ENCODE data around the gene ETF1.

- TF ChIP-seq ARID1B (IDR thresholded peaks at IDR 0.05) = no peak
- TF ChIP-seq EZH2 (IDR thresholded peaks at IDR 0.05; ENCODE audit: borderline replicate concordance, low read depth, low read length) = no peak
- no peak for TF ChIP-seq CBX8 (IDR thresholded peaks at IDR 0.05; ENCODE audit: borderline replicate concordance, extremely low read depth, low read depth, low read length, poor library complexity, severe bottlenecking)
Observed at GRCh38 chr5:138520971-138521370, 22.1 kb downstream of the ETF1 start.
